CD4-positive, CD25-positive, alpha-beta regulatory T cell (primary cell): ENCODE data around the gene TRPC4AP. TPM values are rescaled to one million over a fixed set of nuclear protein-coding genes. Genes with fewer than 3 reads are reported as not detected.

Experiments
- ATAC-seq, 2 donors: fragments of 150-1000 bp; cut with Tn5 transposase; one replicate each; pipeline ENCODE4 v1.10.0; 2021; ENCODE audit warnings: low read depth in 2 of 2, moderate number of reproducible peaks in 2 of 2, moderate library complexity in 1 of 2
- DNase-seq, 3 donors: peaks; one replicate each; pipeline versions ENCODE4 v3.0.0 to v3.0.0-alpha.2; 2012 to 2022; ENCODE audit warnings: mixed read lengths in 1 of 3
- H3K27ac ChIP-seq: one replicate; pipeline ENCODE4 v1.7.0; 2013; ENCODE audit warnings: mild to moderate bottlenecking, low read length; ENCODE audit not compliant: insufficient read depth, poor library complexity, severe bottlenecking
- H3K27me3 ChIP-seq: one replicate; pipeline ENCODE4 v1.7.0; 2013; ENCODE audit warnings: low read length; ENCODE audit not compliant: control insufficient read depth, insufficient read depth
- H3K36me3 ChIP-seq: one replicate; pipeline ENCODE4 v1.7.0; 2013; ENCODE audit warnings: mild to moderate bottlenecking, low read length, moderate library complexity; ENCODE audit not compliant: control insufficient read depth, insufficient read depth
- H3K4me1 ChIP-seq: 2 replicates; pipeline ENCODE4 v1.7.0; 2013; ENCODE audit warnings: mild to moderate bottlenecking, low read length; ENCODE audit not compliant: insufficient read depth, control insufficient read depth, poor library complexity, severe bottlenecking
- H3K4me3 ChIP-seq: one replicate; pipeline ENCODE4 v1.7.0; 2013; ENCODE audit warnings: low read depth, mild to moderate bottlenecking, low read length, moderate library complexity
- H3K9me3 ChIP-seq, 2 experiments: 1 replicate in 1 of 2; 2 replicates in 1 of 2; pipeline ENCODE4 v1.7.0; 2013; ENCODE audit warnings: low read length in 2 of 2, mild to moderate bottlenecking in 1 of 2, moderate library complexity in 1 of 2; ENCODE audit not compliant: control insufficient read depth in 2 of 2
- H3K27ac Mint-ChIP-seq, 3 donors: one replicate each; pipeline ENCODE4 v1.8.0; 2020 to 2022; ENCODE audit warnings: mild to moderate bottlenecking in 3 of 3, mixed read lengths in 3 of 3, moderate library complexity in 2 of 3
- H3K27me3 Mint-ChIP-seq: one replicate; pipeline ENCODE4 v1.8.0; 2022; ENCODE audit warnings: mild to moderate bottlenecking, mixed read lengths
- H3K36me3 Mint-ChIP-seq: one replicate; pipeline ENCODE4 v1.8.0; 2020; ENCODE audit warnings: mixed read lengths
- H3K4me1 Mint-ChIP-seq, 4 donors: one replicate each; pipeline ENCODE4 v1.8.0; 2020 to 2022; ENCODE audit warnings: mixed read lengths in 4 of 4, mild to moderate bottlenecking in 1 of 4
- H3K4me3 Mint-ChIP-seq, 4 donors: one replicate each; pipeline ENCODE4 v1.8.0; 2020 to 2022; ENCODE audit warnings: mild to moderate bottlenecking in 4 of 4, mixed read lengths in 4 of 4, moderate library complexity in 3 of 4
- H3K9me3 Mint-ChIP-seq, 7 donors: one replicate each; pipeline ENCODE4 v1.8.0; 2020 to 2022; ENCODE audit warnings: mixed read lengths in 7 of 7, mild to moderate bottlenecking in 3 of 7, moderate library complexity in 2 of 7
- polyA plus RNA-seq, 4 donors: library from polyadenylated mRNA; unstranded; fragments of 300-500 nt; fragmentation: Illumina TruSeq; gene quantifications; one replicate each; pipeline ENCODE4 v1.2.3, GENCODE V29; 2021
- total RNA-seq: library from RNA; stranded (reverse); gene quantifications from one replicate; pipeline ENCODE4 v1.2.3, GENCODE V29; 2022

Gene TRPC4AP
- total and polyA plus RNA-seq, 5 donors from 2014 or later = 58.7 to 76.4 (median 61.2) TPM

DNA sequence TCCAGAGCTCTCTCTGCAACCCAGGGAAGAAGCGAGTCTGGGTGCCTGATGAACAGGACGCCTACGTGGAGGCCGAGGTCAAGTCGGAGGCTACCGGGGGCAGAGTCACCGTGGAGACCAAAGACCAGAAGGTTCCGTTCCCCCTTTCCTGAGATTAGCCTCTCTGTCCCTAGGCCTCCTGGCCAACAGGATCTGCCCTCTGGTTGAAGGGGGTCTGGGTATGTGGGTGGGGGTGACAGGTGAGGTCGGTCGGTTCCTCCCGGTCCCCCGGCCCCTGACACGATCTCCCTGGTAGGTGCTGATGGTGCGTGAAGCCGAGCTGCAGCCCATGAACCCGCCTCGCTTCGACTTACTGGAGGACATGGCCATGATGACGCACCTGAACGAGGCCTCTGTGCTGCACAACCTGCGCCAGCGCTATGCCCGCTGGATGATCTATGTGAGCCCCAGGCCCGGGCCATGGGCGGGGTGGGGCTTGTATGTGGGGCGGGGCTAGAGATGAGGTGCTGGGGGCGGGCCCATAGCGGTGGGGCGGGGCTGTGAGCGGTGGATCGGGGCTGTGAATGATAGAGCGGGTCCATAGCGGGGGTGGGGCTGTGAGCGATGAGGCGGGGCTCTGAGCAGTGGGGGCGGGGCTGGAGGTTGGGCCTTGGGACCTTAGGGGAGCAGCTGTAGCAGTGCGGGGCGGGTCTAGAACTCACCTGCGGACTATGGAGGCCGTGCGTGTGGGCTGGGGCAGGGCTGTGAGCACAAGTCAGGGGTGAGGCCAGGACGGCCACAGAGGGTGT, 113.0 kb downstream of the TRPC4AP start:
- Histone ChIP-seq H3K27me3 (no peaks in the 10 kb centered on the region), H3K27ac (no peak overlapping the region), H3K4me3 (no peak overlapping the region), H3K9me3 (no peaks in the 10 kb centered on the region), H3K36me3 (no peaks in the 10 kb centered on the region), H3K4me1 (no peaks in the 10 kb centered on the region)
- no peak for DNase-seq
- peaks cover 26% of the 10 kb centered on the region for H3K27me3 Mint-ChIP-seq
- no peaks in the 10 kb centered on the region for H3K9me3 Mint-ChIP-seq
- H3K4me3 Mint-ChIP-seq = no peak overlapping the region
- peak overlapping the region in 1 of 3 donors; percentile 26 for H3K27ac Mint-ChIP-seq
- peak in 1 of 2 donors; percentile 25 for ATAC-seq
- H3K4me1 Mint-ChIP-seq = peaks cover 0 to 2% (median 0%) of the 10 kb centered on the region in 4 donors
- H3K36me3 Mint-ChIP-seq = no peaks in the 10 kb centered on the region

DNA sequence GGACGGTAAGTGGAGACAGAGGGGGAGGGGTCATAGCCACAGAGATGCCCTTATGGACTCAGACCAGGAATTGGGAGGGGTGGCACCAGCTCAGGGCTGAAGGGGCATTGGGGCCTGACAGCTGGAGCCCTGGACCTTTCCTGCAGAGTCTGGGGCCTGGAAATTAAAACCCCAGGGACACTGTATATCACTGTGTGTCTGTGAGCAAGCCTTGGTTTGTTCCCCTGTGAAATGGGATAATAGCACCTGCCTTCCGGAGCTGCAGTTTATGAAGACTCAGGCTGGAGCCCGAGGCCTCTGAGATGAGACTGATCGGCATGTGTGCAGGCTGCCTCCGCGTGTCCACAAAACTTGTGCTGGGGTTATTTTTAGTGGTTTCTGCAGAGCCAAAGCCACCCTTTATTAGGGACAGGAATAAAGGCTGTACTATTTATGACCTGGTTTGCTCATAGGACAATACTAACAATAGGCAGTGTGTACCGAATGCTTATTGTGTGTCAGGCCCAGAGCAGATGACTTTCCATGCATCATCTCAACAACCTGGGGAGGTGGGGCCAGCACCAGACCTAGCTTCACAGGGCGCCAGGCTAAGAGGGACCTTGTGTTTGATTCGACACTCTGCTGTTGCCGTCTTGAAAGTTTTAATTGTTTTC, 114.4 kb downstream of the TRPC4AP start:
- H3K27ac Mint-ChIP-seq = no peak overlapping the region
- H3K36me3 Mint-ChIP-seq = no peaks in the 10 kb centered on the region
- DNase-seq = no peak

DNA sequence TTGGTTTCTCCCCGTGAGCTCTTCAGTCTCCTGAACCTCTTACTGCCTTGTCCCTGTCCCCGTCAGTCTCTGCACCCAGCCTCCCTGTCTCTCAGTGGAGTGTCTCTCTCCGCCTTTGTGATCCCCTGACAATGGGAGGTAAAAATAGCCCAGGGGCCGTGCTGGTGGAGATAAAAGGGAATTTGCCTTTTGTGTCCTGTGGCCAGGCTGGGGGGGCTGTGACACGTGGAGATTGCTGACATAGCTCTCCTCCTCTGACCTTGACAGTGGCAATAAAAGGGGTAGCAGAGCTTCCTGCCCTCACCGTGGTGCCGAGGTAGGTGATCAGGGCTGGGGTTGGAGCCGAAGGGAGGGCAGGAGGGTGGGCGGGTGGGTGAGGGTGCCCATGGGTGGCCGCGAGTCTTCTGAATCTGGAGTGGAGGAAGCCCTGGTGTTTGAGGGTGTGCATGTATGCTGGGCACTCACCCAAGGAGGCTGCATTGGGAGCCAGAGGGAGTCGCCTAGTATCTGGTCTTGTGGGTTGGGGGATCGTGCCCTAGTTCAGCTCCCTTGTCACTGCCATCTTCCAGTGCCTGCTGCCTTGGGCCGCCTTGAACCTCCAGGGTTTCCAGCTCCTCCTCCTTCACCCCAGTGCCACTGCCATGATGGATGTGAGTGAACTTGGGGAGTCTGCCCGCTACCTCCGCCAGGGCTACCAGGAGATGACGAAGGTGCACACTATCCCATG, 115.1 kb downstream of the TRPC4AP start:
- H3K27ac Mint-ChIP-seq = no peak overlapping the region

More for the DNA sequence above, 114.4 kb downstream of the TRPC4AP start:
- no peaks in the 10 kb centered on the region for H3K9me3 ChIP-seq
- H3K36me3 ChIP-seq = no peaks in the 10 kb centered on the region
- Mint-ChIP-seq H3K4me3 (no peak overlapping the region), H3K4me1 (peaks cover 0 to 1% (median 0%) of the 10 kb centered on the region in 4 donors), H3K27me3 (peaks cover 20% of the 10 kb centered on the region), H3K9me3 (no peaks in the 10 kb centered on the region)
- H3K27ac ChIP-seq = no peak overlapping the region
- H3K4me1 ChIP-seq = no peaks in the 10 kb centered on the region
- no peak overlapping the region for H3K4me3 ChIP-seq
- no peak for ATAC-seq
- no peaks in the 10 kb centered on the region for H3K27me3 ChIP-seq

DNA sequence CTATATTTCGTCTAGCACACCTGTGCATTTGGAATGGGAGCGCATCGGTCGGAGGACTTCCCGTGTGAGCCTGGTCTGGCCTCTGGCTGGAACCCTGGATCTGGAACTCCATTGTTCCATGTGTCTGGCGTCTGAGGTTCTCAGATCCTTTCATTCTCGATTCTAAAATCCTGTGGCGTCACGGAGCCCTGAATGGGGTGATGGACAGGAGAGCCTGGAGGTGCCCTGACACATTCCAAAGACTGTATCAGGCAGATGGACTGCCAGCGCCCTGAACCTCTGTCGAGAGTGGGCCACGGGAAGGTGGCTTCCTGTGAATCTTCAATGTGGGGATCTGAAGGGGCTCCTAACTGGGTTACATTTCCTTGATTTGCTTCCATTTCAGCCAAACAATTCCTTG, 116.3 kb downstream of the TRPC4AP start:
- ATAC-seq (no peak), DNase-seq (no peak)
- no peaks in the 10 kb centered on the region for H3K36me3 Mint-ChIP-seq
- H3K4me1 Mint-ChIP-seq = no peaks in the 10 kb centered on the region
- H3K27me3 ChIP-seq = no peaks in the 10 kb centered on the region
- H3K36me3 ChIP-seq = no peaks in the 10 kb centered on the region
- no peak overlapping the region for H3K4me3 ChIP-seq
- H3K4me3 Mint-ChIP-seq = no peak overlapping the region
- H3K27ac Mint-ChIP-seq = peak overlapping the region in 1 of 3 donors; percentile 38
- peaks cover 7% of the 10 kb centered on the region for H3K27me3 Mint-ChIP-seq
- H3K9me3 Mint-ChIP-seq = no peaks in the 10 kb centered on the region
- no peak overlapping the region for H3K27ac ChIP-seq
- no peaks in the 10 kb centered on the region for H3K9me3 ChIP-seq
- H3K4me1 ChIP-seq = no peaks in the 10 kb centered on the region

More for the DNA sequence above, 115.1 kb downstream of the TRPC4AP start:
- peak overlapping the region in 1 of 4 donors; percentile 49 for H3K4me3 Mint-ChIP-seq
- no peaks in the 10 kb centered on the region for H3K4me1 ChIP-seq
- no peaks in the 10 kb centered on the region for H3K4me1 Mint-ChIP-seq
- no peaks in the 10 kb centered on the region for H3K27me3 ChIP-seq
- no peaks in the 10 kb centered on the region for H3K9me3 Mint-ChIP-seq
- H3K36me3 Mint-ChIP-seq = no peaks in the 10 kb centered on the region
- peaks cover 14% of the 10 kb centered on the region for H3K27me3 Mint-ChIP-seq
- no peaks in the 10 kb centered on the region for H3K36me3 ChIP-seq
- H3K4me3 ChIP-seq = no peak overlapping the region
- H3K27ac ChIP-seq = no peak overlapping the region
- no peak for DNase-seq
- no peak for ATAC-seq
- no peaks in the 10 kb centered on the region for H3K9me3 ChIP-seq

DNA sequence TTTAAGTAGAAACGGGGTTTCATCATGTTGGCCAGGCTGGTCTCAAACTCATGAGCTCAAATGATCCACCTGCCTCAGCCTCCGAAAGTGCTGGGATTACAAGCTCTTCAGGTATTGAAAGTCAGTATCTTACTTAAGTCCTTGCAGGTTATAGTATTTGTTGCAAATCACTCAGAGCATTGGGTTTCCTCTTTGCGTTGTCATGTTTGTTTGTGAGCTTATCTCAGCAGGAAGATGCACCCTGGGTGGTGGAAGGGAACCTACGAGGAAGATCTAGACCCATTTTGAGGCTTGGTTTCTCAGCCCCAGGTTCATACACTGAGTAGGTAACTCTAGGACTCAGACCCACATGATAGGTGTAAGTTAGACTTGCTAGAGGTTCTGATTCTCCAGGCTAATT, 118.4 kb downstream of the TRPC4AP start:
- no peak for DNase-seq
- H3K27ac ChIP-seq = no peak overlapping the region
- no peak for ATAC-seq
- Mint-ChIP-seq H3K4me1 (no peaks in the 10 kb centered on the region), H3K36me3 (no peaks in the 10 kb centered on the region), H3K27ac (no peak overlapping the region), H3K27me3 (peaks cover 7% of the 10 kb centered on the region), H3K4me3 (no peak overlapping the region), H3K9me3 (no peaks in the 10 kb centered on the region)
- no peak overlapping the region for H3K4me3 ChIP-seq
- no peaks in the 10 kb centered on the region for H3K9me3 ChIP-seq
- no peaks in the 10 kb centered on the region for H3K27me3 ChIP-seq
- no peaks in the 10 kb centered on the region for H3K36me3 ChIP-seq
- no peaks in the 10 kb centered on the region for H3K4me1 ChIP-seq

DNA sequence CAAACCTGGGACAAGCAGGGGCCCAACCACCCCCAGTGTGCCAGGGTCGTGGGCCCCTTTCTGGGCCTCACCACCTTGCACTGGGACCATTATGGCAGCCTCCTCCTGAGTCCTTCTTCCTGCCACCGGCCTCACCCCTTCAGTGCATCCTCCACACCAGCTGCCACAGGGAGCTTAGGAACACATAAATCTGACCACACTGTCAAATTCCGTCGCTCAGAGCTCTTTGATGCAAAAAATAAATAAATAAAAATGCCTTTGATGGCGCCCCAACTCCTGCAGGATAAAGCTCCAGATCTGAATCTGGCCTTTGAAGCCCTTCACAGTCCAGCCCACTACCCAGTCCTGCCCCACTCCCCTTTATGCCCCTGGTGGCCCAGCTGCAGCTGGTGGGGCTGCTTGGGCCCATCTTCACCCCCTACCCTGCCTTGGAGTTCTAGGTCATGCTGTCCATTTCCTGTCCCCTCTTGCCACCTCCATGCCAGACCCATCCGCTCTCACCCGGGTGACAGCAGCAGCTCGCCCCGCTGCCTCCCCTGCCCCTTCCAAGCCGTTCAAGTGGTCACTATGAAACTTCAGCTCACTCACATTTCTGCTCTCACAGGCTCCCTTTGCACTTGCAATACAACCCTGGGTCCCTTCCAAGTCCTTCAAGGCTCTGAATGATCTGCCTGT, 120.9 kb downstream of the TRPC4AP start:
- ATAC-seq = no peak
- peaks cover 6% of the 10 kb centered on the region for H3K27me3 Mint-ChIP-seq

DNA sequence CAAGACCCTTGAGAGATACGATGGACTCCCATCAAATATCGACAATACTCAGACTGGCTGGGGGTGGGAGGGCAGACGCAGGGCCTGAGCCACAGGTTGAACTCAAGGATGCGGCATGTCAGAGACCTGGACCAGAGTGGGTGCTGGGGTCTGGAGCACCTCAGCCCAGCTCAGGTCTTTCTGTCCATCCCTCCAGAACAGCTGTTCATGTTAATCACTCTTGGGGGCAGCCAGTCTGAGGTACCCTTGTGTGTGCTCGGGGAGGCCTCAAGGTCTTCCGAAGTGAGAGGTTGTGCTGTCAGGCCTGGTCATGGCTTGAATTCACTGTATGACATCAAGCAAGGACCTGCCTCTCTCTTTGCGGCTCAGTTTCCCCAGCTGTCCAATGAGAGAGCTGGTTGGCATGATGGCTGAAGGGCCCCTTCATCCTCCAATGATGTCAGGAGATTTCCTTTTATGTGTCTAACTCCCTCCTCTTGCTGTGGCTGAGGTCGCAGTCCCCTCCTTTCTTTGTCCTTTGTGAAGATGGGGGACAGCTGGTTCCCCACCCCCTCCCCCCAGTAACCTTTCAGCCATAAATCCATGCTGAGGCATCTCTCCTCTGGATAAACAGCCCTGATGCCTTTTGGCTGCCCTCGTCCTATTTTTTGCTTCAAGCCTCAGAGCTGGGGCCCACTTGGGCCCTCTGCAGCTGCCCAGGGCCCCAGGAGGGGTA, 121.6 kb downstream of the TRPC4AP start:
- Histone ChIP-seq H3K27me3 (no peaks in the 10 kb centered on the region), H3K36me3 (no peaks in the 10 kb centered on the region), H3K4me3 (no peak overlapping the region), H3K27ac (no peak overlapping the region), H3K4me1 (no peaks in the 10 kb centered on the region), H3K9me3 (no peaks in the 10 kb centered on the region)
- H3K27me3 Mint-ChIP-seq = no peaks in the 10 kb centered on the region
- H3K4me1 Mint-ChIP-seq = no peaks in the 10 kb centered on the region
- no peak overlapping the region for H3K27ac Mint-ChIP-seq
- H3K36me3 Mint-ChIP-seq = no peaks in the 10 kb centered on the region
- H3K9me3 Mint-ChIP-seq = peaks cover 0 to 2% (median 0%) of the 10 kb centered on the region in 7 donors
- no peak for DNase-seq
- H3K4me3 Mint-ChIP-seq = no peak overlapping the region
- ATAC-seq = no peak

More for the DNA sequence above, 120.9 kb downstream of the TRPC4AP start:
- Histone ChIP-seq H3K27me3 (no peaks in the 10 kb centered on the region), H3K27ac (no peak overlapping the region), H3K36me3 (no peaks in the 10 kb centered on the region), H3K4me3 (no peak overlapping the region), H3K4me1 (no peaks in the 10 kb centered on the region), H3K9me3 (no peaks in the 10 kb centered on the region)
- Mint-ChIP-seq H3K4me1 (no peaks in the 10 kb centered on the region), H3K36me3 (no peaks in the 10 kb centered on the region), H3K9me3 (peaks cover 0 to 2% (median 0%) of the 10 kb centered on the region in 7 donors), H3K4me3 (no peak overlapping the region), H3K27ac (no peak overlapping the region)
- no peak for DNase-seq
